ENCODE data around the gene WDFY1. TPM values are rescaled to one million over a fixed set of nuclear protein-coding genes. Genes with fewer than 3 reads are reported as not detected.

Gene WDFY1
- total and polyA plus RNA-seq, 9 of the 15 experiments (the other 6 are each of a cell fraction or from before 2014, with no cell fraction given), result 5.4 to 27.6 (median 17.5) TPM

DNA sequence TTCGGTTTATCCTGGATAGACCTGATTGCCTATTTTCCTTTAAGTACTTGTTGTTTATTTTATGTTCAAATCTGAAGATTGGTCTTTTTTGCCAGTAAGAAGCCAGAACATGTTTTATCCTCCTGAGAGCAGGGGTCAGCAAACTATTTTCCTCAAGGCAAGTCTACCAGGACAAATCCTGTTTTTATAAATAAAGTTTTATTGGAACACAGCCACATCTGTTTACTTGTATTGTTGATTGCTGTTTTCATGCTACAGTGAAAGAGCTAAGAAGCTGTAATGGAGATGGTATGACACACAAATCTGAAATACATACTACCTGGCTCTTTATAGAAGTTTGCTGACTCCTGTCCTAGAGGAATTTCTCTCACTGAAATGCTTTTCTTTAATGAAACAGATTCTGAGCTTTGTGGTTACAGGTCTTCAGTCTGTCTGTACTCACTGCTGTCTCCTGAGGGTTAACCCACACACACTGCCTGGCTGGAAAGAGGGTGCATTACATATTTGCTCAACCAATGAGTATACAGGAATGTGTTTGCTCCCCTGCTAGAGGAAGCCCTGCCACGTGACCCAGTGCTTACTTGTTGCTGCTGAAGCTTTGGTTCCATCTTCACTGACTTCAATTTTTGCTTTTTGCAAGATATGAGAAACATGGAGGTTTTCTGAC is 34.7 kb upstream of the WDFY1 start:
- Histone ChIP-seq H3K27me3 (ENCODE audit: control insufficient read depth in 2 of 2, insufficient read depth in 2 of 2, low read length in 2 of 2) (peaks cover 0 to 19% of the 10 kb centered on the region in 2 experiments; a peak in 3 of 5 replicates), H3K9ac (ENCODE audit: insufficient read depth in 1 of 2, low read depth in 2 of 2, low read length in 2 of 2) (no peak overlapping the region), H3K9me3 (replicated peaks; ENCODE audit: control insufficient read depth, insufficient read depth, low read depth, low read length) (no peaks in the 10 kb centered on the region), H3K36me3 (ENCODE audit: control insufficient read depth, insufficient read depth, low read length) (no peaks in the 10 kb centered on the region), H4K20me1 (replicated peaks; ENCODE audit: control insufficient read depth, insufficient read depth, low read length) (no peaks in the 10 kb centered on the region), H3K79me2 (ENCODE audit: control insufficient read depth, insufficient read depth, low read length) (no peaks in the 10 kb centered on the region), H3K4me1 (replicated peaks in 1 of 2; ENCODE audit: control insufficient read depth in 2 of 2, insufficient read depth in 2 of 2, low read length in 2 of 2) (no peaks in the 10 kb centered on the region), H2AFZ (ENCODE audit: low read depth, low read length) (no peak overlapping the region), H3K9me1 (ENCODE audit: control insufficient read depth, insufficient read depth, low read length) (no peaks in the 10 kb centered on the region), H3K27ac (ENCODE audit: extremely low read depth, low read depth, low read length) (no peak overlapping the region), H3K4me3 (no peak overlapping the region), H3K4me2 (ENCODE audit: insufficient read depth, low read length) (no peak overlapping the region)
- intact Hi-C loops (cut with micrococcal nuclease), result loop anchor here (10.0 kb wide), 2 partner anchors 375 to 1025 kb away; no protein-coding TSS in a partner anchor
- ChIA-PET POLR2A (no interaction called here), CTCF (ENCODE audit: low intra/inter-chr PET ratio) (interaction anchor here (0.6 to 0.7 kb wide), 2 partner anchors 10 to 408 kb away, joined by 3 read pairs; no protein-coding TSS in a partner anchor)
- FAIRE-seq, result no peak
- TF ChIP-seq ATF1 (CRISPR knock-in tag; IDR thresholded peaks at IDR 0.05) (no peak), ATF1 (tag; IDR thresholded peaks at IDR 0.05) (no peak), RAD51 (IDR thresholded peaks at IDR 0.05; ENCODE audit: borderline replicate concordance, low read depth) (peak; percentile 17; the same call in 1 of the 2 replicates), POLR2G (IDR thresholded peaks at IDR 0.05; ENCODE audit: low read depth, low read length) (no peak)
- TF ChIP-seq, protein P1, sequence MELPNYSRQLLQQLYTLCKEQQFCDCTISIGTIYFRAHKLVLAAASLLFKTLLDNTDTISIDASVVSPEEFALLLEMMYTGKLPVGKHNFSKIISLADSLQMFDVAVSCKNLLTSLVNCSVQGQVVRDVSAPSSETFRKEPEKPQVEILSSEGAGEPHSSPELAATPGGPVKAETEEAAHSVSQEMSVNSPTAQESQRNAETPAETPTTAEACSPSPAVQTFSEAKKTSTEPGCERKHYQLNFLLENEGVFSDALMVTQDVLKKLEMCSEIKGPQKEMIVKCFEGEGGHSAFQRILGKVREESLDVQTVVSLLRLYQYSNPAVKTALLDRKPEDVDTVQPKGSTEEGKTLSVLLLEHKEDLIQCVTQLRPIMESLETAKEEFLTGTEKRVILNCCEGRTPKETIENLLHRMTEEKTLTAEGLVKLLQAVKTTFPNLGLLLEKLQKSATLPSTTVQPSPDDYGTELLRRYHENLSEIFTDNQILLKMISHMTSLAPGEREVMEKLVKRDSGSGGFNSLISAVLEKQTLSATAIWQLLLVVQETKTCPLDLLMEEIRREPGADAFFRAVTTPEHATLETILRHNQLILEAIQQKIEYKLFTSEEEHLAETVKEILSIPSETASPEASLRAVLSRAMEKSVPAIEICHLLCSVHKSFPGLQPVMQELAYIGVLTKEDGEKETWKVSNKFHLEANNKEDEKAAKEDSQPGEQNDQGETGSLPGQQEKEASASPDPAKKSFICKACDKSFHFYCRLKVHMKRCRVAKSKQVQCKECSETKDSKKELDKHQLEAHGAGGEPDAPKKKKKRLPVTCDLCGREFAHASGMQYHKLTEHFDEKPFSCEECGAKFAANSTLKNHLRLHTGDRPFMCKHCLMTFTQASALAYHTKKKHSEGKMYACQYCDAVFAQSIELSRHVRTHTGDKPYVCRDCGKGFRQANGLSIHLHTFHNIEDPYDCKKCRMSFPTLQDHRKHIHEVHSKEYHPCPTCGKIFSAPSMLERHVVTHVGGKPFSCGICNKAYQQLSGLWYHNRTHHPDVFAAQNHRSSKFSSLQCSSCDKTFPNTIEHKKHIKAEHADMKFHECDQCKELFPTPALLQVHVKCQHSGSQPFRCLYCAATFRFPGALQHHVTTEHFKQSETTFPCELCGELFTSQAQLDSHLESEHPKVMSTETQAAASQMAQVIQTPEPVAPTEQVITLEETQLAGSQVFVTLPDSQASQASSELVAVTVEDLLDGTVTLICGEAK (IDR thresholded peaks at IDR 0.05), result peak; percentile 89
- TF ChIP-seq, protein P1 (CRISPR knock-in tag; IDR thresholded peaks at IDR 0.05), result peak; percentile 66; the same call in 1 of the 2 replicates
- TF ChIP-seq, protein P2, sequence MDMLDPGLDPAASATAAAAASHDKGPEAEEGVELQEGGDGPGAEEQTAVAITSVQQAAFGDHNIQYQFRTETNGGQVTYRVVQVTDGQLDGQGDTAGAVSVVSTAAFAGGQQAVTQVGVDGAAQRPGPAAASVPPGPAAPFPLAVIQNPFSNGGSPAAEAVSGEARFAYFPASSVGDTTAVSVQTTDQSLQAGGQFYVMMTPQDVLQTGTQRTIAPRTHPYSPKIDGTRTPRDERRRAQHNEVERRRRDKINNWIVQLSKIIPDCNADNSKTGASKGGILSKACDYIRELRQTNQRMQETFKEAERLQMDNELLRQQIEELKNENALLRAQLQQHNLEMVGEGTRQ (CRISPR knock-in tag; IDR thresholded peaks at IDR 0.05), result peak; percentile 44
- ATAC-seq, result no peak
- WGBS (ENCODE audit: insufficient coverage, low coverage, missing lambda C conversion rate), result 14% methylated on average over 2 of the region's 2 CpGs
- in situ Hi-C loops (cut with MboI), result no loop called here
- no TSS peak for BruUV-seq (replicated peaks)
- no peak for DNase-seq (ENCODE audit: extremely low read depth in 1 of 4, low spot score in 3 of 4)

Measured in K562 (cell line).